Right lobe of liver (tissue), 4 donors: ENCODE measurements around the gene UBE2H.

ENCODE experiments used
- CTCF ChIP-seq, 4 donors: fragments of 200-600 bp in 3 of 4; fragments of 450-650 bp in 1 of 4; IDR thresholded peaks; one replicate each; pipeline versions ENCODE4 v1.5.1 to v1.8.0; 2016 to 2022; ENCODE audit warnings: antibody characterized with exemption in 4 of 4, mild to moderate bottlenecking in 2 of 4
- POLR2A ChIP-seq: fragments of 450-650 bp; IDR thresholded peaks from one replicate; pipeline ENCODE4 v1.6.1; 2017; ENCODE audit warnings: antibody characterized with exemption, mild to moderate bottlenecking
- donor health status: DM: no; HTN: no; CAD: no.
- donor health status: DM: no; HTN: no; CAD: no.
- donor health status: DM: no; HTN: yes; CAD: no.

GRCh38 chr7:129902788-129903422, 49.9 kb downstream of the UBE2H start:
- TF ChIP-seq CTCF (IDR thresholded peaks at IDR 0.05) (no peak), POLR2A (no peak)
